GM23248 (cell line): ENCODE results near the gene TWF2. TPM values are rescaled to one million over a fixed set of nuclear protein-coding genes. Genes with fewer than 3 reads are reported as not detected.

ENCODE experiments used
- DNase-seq: peaks from one replicate; pipeline ENCODE4 v3.0.0-alpha.2; 2015
- H2AFZ ChIP-seq: fragments of 200-600 bp; sonication (generic); 2 replicates; pipeline ENCODE4 v1.6.1; 2016; ENCODE audit warnings: antibody characterized with exemption
- H3F3A ChIP-seq: fragments of 200-600 bp; sonication (generic); 2 replicates; pipeline ENCODE4 v1.6.1; 2016; ENCODE audit warnings: mild to moderate bottlenecking, antibody characterized with exemption, mixed run types; ENCODE audit not compliant: insufficient read depth
- H3K27ac ChIP-seq: fragments of 200-600 bp; sonication (generic); 2 replicates; pipeline ENCODE4 v1.5.1; 2016; ENCODE audit warnings: mild to moderate bottlenecking
- H3K27me3 ChIP-seq: fragments of 200-600 bp; sonication (generic); replicated peaks from 2 replicates; pipeline ENCODE4 v1.6.1; 2016; ENCODE audit warnings: mild to moderate bottlenecking; ENCODE audit not compliant: insufficient read depth
- H3K36me3 ChIP-seq: fragments of 200-600 bp; sonication (generic); 2 replicates; pipeline ENCODE4 v1.6.1; 2016; ENCODE audit warnings: low read depth, mild to moderate bottlenecking
- H3K4me1 ChIP-seq: fragments of 200-600 bp; sonication (generic); 2 replicates; pipeline ENCODE4 v1.6.1; 2016; ENCODE audit warnings: mild to moderate bottlenecking; ENCODE audit not compliant: insufficient read depth
- H3K4me2 ChIP-seq: fragments of 200-600 bp; sonication (generic); one replicate; pipeline ENCODE4 v1.6.1; 2016; ENCODE audit warnings: mild to moderate bottlenecking; ENCODE audit not compliant: unreplicated experiment
- H3K4me3 ChIP-seq: fragments of 200-600 bp; sonication (generic); 2 replicates; pipeline ENCODE4 v1.5.1; 2016; ENCODE audit warnings: mild to moderate bottlenecking
- H3K79me2 ChIP-seq: fragments of 200-600 bp; sonication (generic); 2 replicates; pipeline ENCODE4 v1.6.1; 2016; ENCODE audit warnings: mild to moderate bottlenecking; ENCODE audit not compliant: insufficient read depth
- H3K9ac ChIP-seq: fragments of 200-600 bp; sonication (generic); 2 replicates; pipeline ENCODE4 v1.6.1; 2016; ENCODE audit warnings: mild to moderate bottlenecking
- H3K9me2 ChIP-seq: fragments of 200-600 bp; sonication (generic); 2 replicates; pipeline ENCODE4 v1.6.1; 2016; ENCODE audit warnings: mixed run types, mild to moderate bottlenecking, moderate library complexity; ENCODE audit not compliant: insufficient read depth
- H3K9me3 ChIP-seq: fragments of 200-600 bp; sonication (generic); one replicate; pipeline ENCODE4 v1.6.1; 2017; ENCODE audit warnings: low read depth
- H4K20me1 ChIP-seq: fragments of 200-600 bp; sonication (generic); 2 replicates; pipeline ENCODE4 v1.6.0; 2016; ENCODE audit not compliant: insufficient read depth
- EZH2 ChIP-seq: fragments of 200-600 bp; sonication (generic); IDR thresholded peaks from 2 replicates; pipeline ENCODE4 v1.6.1; 2018; ENCODE audit warnings: antibody characterized with exemption, mild to moderate bottlenecking; ENCODE audit not compliant: insufficient read depth, poor library complexity, severe bottlenecking
- EZH2phosphoT487 ChIP-seq: fragments of 200-600 bp; sonication (generic); IDR thresholded peaks from 2 replicates; pipeline ENCODE4 v1.6.1; 2018; ENCODE audit warnings: antibody characterized with exemption, moderate library complexity, mild to moderate bottlenecking, low read depth; ENCODE audit not compliant: insufficient read depth
- WGBS, 2 experiments: methylation state at CpG; one replicate each; pipeline ENCODE4 v1.1.6; 2015 to 2017; ENCODE audit warnings: low lambda C conversion rate in 2 of 2, low coverage in 1 of 2; ENCODE audit errors: missing lambda C conversion rate in 2 of 2; 5-methylcytosine and 5-hydroxymethylcytosine counted together
- in situ Hi-C: fragments of 300-500 bp; cut with MboI; formaldehyde crosslinking; loops from 2 replicates; pipeline ENCODE4 v1.15.0; 2020
- polyA plus RNA-seq: library from polyadenylated mRNA; unstranded; fragments of >200 nt; fragmentation: Nextera tagmentation; extraction: Ambion mirVana; gene quantifications from 2 replicates; pipeline ENCODE4 v1.2.1, GENCODE V29; 2016
- total RNA-seq: library from RNA; depleted of rRNA; stranded (reverse); fragments of >200 nt; shearing (Covaris generic); gene quantifications from 2 replicates; pipeline ENCODE4 v1.2.3, GENCODE V29; 2014

TWF2 gene
- total and polyA plus RNA-seq, 2 experiments from 2014 or later: 95.1 to 137 TPM

DNA sequence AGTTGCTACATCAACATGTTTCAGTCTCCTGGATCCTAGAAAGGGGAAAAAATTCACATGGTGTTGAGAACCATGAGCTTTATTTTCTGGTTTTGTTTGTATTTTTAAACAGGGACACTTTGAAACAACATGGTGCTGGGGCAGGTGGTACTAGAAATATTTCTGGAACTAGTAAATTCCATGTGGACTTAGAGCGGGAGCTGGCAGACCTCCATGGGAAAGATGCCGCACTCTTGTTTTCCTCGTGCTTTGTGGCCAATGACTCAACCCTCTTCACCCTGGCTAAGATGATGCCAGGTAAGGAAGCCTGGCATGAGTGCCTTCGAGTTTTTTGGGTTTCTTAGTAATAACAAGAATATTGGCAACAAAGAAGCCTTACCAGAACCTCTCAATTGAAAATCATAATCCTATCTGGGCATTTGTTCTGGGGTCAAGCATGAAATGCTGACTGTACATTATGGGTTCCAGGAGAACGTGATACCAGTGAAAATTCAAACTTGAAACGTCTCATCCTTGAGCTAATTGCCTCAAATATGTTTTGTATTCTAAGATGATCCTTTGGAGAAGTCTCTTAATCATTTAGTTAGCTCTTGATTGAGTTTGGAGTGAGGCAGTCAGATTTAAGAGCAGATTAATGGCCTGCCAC, 33.1 kb downstream of the TWF2 start:
- Histone ChIP-seq H3K79me2 (no peaks in the 10 kb centered on the region), H3K27ac (no peak overlapping the region), H3K9me2 (no peaks in the 10 kb centered on the region), H3F3A (0 out of 2 replicates have a peak, but pooled peaks cover 9% of the 10 kb centered on the region), H3K36me3 (peaks cover 78% of the 10 kb centered on the region), H3K4me3 (no peak overlapping the region), H3K4me1 (no peaks in the 10 kb centered on the region), H3K4me2 (no peak overlapping the region), H3K27me3 (no peaks in the 10 kb centered on the region), H4K20me1 (no peaks in the 10 kb centered on the region), H2AFZ (no peak overlapping the region), H3K9me3 (no peaks in the 10 kb centered on the region), H3K9ac (no peak overlapping the region)
- no peak for TF ChIP-seq EZH2phosphoT487
- TF ChIP-seq EZH2: no peak
- DNase-seq: no peak
- 81 to 82% methylated on average over 6 of the region's 6 CpGs for WGBS, 2 experiments
- in situ Hi-C loops: no loop called here

DNA sequence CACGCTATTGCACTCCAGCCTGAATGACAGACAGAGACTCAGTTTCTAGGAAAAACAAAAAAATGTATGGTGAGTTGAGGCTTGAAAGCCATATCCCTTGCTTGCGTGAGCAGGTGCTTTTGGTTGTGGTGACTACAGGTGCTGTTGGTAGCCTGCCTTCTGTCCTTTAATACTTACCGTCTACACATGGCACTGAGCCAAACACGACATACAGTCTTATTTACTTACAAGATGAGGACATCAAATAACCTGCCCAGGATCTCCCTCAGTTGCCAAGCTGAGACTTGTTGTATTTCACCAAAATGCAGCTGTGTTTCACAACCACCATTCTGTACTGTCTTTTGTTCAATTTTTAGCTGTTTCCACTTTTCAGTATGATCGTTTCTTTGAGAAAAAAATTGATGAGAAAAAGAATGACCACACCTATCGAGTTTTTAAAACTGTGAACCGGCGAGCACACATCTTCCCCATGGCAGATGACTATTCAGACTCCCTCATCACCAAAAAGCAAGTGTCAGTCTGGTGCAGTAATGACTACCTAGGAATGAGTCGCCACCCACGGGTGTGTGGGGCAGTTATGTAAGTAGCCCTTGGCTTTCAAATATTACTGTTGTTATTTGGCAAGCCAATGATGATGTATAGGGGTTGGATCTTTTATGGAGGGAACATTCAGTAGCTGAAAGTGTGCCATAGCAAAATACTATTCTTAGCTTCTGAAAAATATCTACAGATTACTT, 34.5 kb downstream of the TWF2 start:
- DNase-seq: peak; percentile 55
- H3K79me2 ChIP-seq: peaks cover 11% of the 10 kb centered on the region
- H4K20me1 ChIP-seq: no peaks in the 10 kb centered on the region
- no peak overlapping the region for H3K9ac ChIP-seq
- peaks cover 15% of the 10 kb centered on the region; the same call in 1 of the 2 replicates for H3F3A ChIP-seq
- peaks cover 66% of the 10 kb centered on the region for H3K36me3 ChIP-seq
- no peak overlapping the region for H3K4me2 ChIP-seq
- no peaks in the 10 kb centered on the region for H3K4me1 ChIP-seq
- in situ Hi-C loops: no loop called here
- H3K9me3 ChIP-seq: no peaks in the 10 kb centered on the region
- 71 to 72% methylated on average over 10 of the region's 10 CpGs for WGBS, 2 experiments
- H3K27me3 ChIP-seq: no peaks in the 10 kb centered on the region
- no peak overlapping the region for H2AFZ ChIP-seq
- H3K4me3 ChIP-seq: no peak overlapping the region
- TF ChIP-seq EZH2 (no peak), EZH2phosphoT487 (no peak)
- no peak overlapping the region for H3K27ac ChIP-seq
- no peaks in the 10 kb centered on the region for H3K9me2 ChIP-seq

DNA sequence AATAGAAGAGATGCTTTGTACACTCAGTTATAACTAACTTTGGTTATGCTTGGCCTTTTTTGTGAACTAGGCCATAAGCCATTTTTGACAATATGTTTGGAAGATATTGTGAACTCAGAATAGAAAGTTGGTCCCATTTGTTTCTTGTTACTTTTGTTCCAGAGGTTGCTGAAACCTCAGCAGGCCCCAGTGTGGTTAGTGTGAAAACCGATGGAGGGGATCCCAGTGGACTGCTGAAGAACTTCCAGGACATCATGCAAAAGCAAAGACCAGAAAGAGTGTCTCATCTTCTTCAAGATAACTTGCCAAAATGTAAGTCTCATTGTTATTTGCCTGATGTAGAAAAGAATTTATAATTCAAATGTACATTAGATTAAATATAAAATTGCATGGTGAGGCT, 35.3 kb downstream of the TWF2 start:
- Histone ChIP-seq H3K4me1 (peaks cover 3% of the 10 kb centered on the region; the same call in 1 of the 2 replicates), H3K79me2 (peaks cover 19% of the 10 kb centered on the region), H3F3A (peaks cover 15% of the 10 kb centered on the region; the same call in 1 of the 2 replicates), H3K9me3 (no peaks in the 10 kb centered on the region), H3K36me3 (peaks cover 60% of the 10 kb centered on the region), H4K20me1 (no peaks in the 10 kb centered on the region), H3K27me3 (no peaks in the 10 kb centered on the region), H2AFZ (no peak overlapping the region), H3K9me2 (no peaks in the 10 kb centered on the region), H3K4me2 (no peak overlapping the region), H3K9ac (no peak overlapping the region), H3K4me3 (no peak overlapping the region), H3K27ac (no peak overlapping the region)
- no peak for TF ChIP-seq EZH2
- no peak for TF ChIP-seq EZH2phosphoT487
- WGBS, 2 experiments: 0 to 7% methylated on average over 1 of the region's 1 CpG
- in situ Hi-C loops: no loop called here
- no peak for DNase-seq

DNA sequence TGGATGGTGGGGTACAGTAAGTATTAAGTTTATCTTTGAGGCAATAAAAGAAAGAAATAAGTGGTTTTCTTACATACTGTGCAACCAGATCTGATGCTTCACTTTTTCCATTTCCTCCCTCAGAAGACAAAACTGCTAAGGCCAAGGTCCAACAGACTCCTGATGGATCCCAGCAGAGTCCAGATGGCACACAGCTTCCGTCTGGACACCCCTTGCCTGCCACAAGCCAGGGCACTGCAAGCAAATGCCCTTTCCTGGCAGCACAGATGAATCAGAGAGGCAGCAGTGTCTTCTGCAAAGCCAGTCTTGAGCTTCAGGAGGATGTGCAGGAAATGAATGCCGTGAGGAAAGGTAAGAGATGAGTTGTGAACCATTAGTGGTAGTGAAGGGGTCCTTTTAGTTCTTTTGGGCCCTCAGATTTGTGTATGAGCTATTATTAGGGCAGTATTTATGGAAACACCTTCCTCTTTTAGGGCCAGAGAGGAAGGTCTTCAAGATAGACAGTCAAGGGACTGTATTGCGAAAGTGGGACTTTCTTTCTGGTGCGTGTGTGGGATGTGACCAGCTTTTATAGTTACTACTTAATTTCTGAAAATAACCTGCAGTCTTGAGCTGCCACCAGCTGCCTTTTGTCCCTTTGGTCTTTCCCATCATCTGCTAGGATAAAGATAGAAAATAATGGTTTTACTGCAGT, 36.4 kb downstream of the TWF2 start:
- Histone ChIP-seq H3K4me2 (no peak overlapping the region), H3K4me3 (no peak overlapping the region), H3K9me2 (no peaks in the 10 kb centered on the region), H3K36me3 (peaks cover 48% of the 10 kb centered on the region), H3K27ac (no peak overlapping the region), H3K4me1 (peaks cover 5% of the 10 kb centered on the region), H3K9ac (no peak overlapping the region), H3F3A (peaks cover 15% of the 10 kb centered on the region; the same call in 1 of the 2 replicates), H3K27me3 (no peaks in the 10 kb centered on the region), H3K9me3 (no peaks in the 10 kb centered on the region), H4K20me1 (no peaks in the 10 kb centered on the region), H2AFZ (no peak overlapping the region), H3K79me2 (peaks cover 27% of the 10 kb centered on the region)
- no peak for DNase-seq
- WGBS, 2 experiments: 89 to 90% methylated on average over 4 of the region's 4 CpGs
- in situ Hi-C loops: no loop called here
- no peak for TF ChIP-seq EZH2phosphoT487
- no peak for TF ChIP-seq EZH2
